HCT116 (cell line): ENCODE results near the gene TIPIN.

Source experiments
- CEBPB ChIP-seq: IDR thresholded peaks from 2 replicates; pipeline ENCODE4 v1.6.1; 2012; ENCODE audit warnings: low read depth
- CTCF ChIP-seq, 3 experiments: fragments of 200-600 bp in 1 of 3; sonication (generic) in 1 of 3; IDR thresholded peaks in 2 of 3; conservative IDR thresholded peaks in 1 of 3; 2 replicates each; pipeline ENCODE4 v1.5.1; 2012 to 2017; ENCODE audit warnings: low read depth in 2 of 3, low read length in 2 of 3, antibody characterized with exemption in 1 of 3, borderline replicate concordance in 1 of 3, control low read depth in 1 of 3, mild to moderate bottlenecking in 1 of 3, mixed read lengths in 1 of 3, mixed run types in 1 of 3, moderate library complexity in 1 of 3; ENCODE audit not compliant: insufficient read depth in 1 of 3
- EZH2 ChIP-seq: fragments of 200-600 bp; sonication (generic); IDR thresholded peaks from 2 replicates; pipeline ENCODE4 v1.6.1; 2017; ENCODE audit warnings: antibody characterized with exemption, mixed run types
- EZH2phosphoT487 ChIP-seq: fragments of 200-600 bp; IDR thresholded peaks from 2 replicates; pipeline ENCODE4 v1.6.1; 2018; ENCODE audit warnings: antibody characterized with exemption, borderline replicate concordance
- JUND ChIP-seq: IDR thresholded peaks from 2 replicates; pipeline ENCODE4 v1.6.1; 2012
- MAX ChIP-seq: IDR thresholded peaks from 2 replicates; pipeline ENCODE4 v1.6.1; 2012
- POLR2A ChIP-seq: IDR thresholded peaks from 2 replicates; pipeline ENCODE4 v1.7.0; 2011; ENCODE audit warnings: borderline replicate concordance; ENCODE audit not compliant: insufficient read depth, insufficient read length; ENCODE audit errors: extremely low read depth
- POLR2AphosphoS5 ChIP-seq: IDR thresholded peaks from 2 replicates; pipeline ENCODE4 v1.6.1; 2011; ENCODE audit warnings: mild to moderate bottlenecking, low read depth, low read length, moderate library complexity
- RAD21 ChIP-seq: IDR thresholded peaks from 2 replicates; pipeline ENCODE4 v1.6.1; 2012; ENCODE audit warnings: low read depth, mild to moderate bottlenecking
- REST ChIP-seq: IDR thresholded peaks from 2 replicates; pipeline ENCODE4 v1.6.1; 2012; ENCODE audit warnings: low read depth
- SIN3A ChIP-seq: IDR thresholded peaks from 2 replicates; pipeline ENCODE4 v1.6.1; 2012; ENCODE audit warnings: low read depth
- SP1 ChIP-seq: IDR thresholded peaks from 2 replicates; pipeline ENCODE4 v1.6.1; 2012; ENCODE audit warnings: low read depth
- TCF7L2 ChIP-seq: IDR thresholded peaks from 2 replicates; pipeline ENCODE4 v1.7.0; 2011; ENCODE audit warnings: borderline replicate concordance, inconsistent platforms; ENCODE audit not compliant: insufficient read depth, insufficient read length; ENCODE audit errors: extremely low read depth
- ZNF274 ChIP-seq: fragments of 200-500 bp; sonication (Bioruptor generic); IDR thresholded peaks from 2 replicates; pipeline ENCODE4 v1.6.1; 2014; ENCODE audit warnings: mild to moderate bottlenecking, low read depth, low read length, inconsistent platforms

GRCh38 chr15:66287461-66288057, 68.9 kb downstream of the TIPIN start:
- TF ChIP-seq MAX (no peak), CEBPB (no peak), POLR2A (no peak), SIN3A (no peak), CTCF (IDR thresholded peaks at IDR 0.05 in 2 of 3, conservative IDR thresholded peaks at IDR 0.05 in 1 of 3; ENCODE audit: borderline replicate concordance in 1 of 3, insufficient read depth in 1 of 3, low read depth in 2 of 3, low read length in 2 of 3) (peak; percentile 51 to 80 (median 63); a peak in 5 of 6 replicates), POLR2AphosphoS5 (no peak), ZNF274 (no peak), EZH2 (no peak), JUND (no peak), EZH2phosphoT487 (no peak), SP1 (no peak), RAD21 (peak; percentile 73), TCF7L2 (no peak), REST (no peak)
